Liver (tissue), 9 donors: Measurements from ENCODE around the gene TFDP1. TPM values are rescaled to one million over a fixed set of nuclear protein-coding genes. Genes with fewer than 3 reads are reported as not detected.

ENCODE experiments used
- DNase-seq: peaks from one replicate; pipeline ENCODE4 v3.0.0-alpha.2; 2017; ENCODE audit warnings: low spot score
- H3K27ac ChIP-seq, 2 donors: one replicate each; pipeline ENCODE4 v1.7.0; 2013; ENCODE audit warnings: inconsistent platforms in 2 of 2, low read length in 2 of 2, control low read depth in 1 of 2, low read depth in 1 of 2, mild to moderate bottlenecking in 1 of 2
- H3K27me3 ChIP-seq, 4 donors: one replicate each; pipeline versions ENCODE4 v1.6.1 to v1.7.0; 2013; ENCODE audit warnings: low read length in 3 of 4, inconsistent platforms in 1 of 4, mild to moderate bottlenecking in 1 of 4, moderate library complexity in 1 of 4; ENCODE audit not compliant: control insufficient read depth in 4 of 4, insufficient read depth in 4 of 4
- H3K36me3 ChIP-seq, 4 donors: one replicate each; pipeline versions ENCODE4 v1.6.1 to v1.7.0; 2013; ENCODE audit warnings: low read length in 3 of 4, mild to moderate bottlenecking in 3 of 4, low read depth in 1 of 4, moderate library complexity in 1 of 4; ENCODE audit not compliant: control insufficient read depth in 4 of 4, insufficient read depth in 3 of 4
- H3K4me1 ChIP-seq, 4 donors: one replicate each; pipeline versions ENCODE4 v1.6.1 to v1.7.0; 2013; ENCODE audit warnings: low read length in 3 of 4, mild to moderate bottlenecking in 3 of 4, moderate library complexity in 1 of 4; ENCODE audit not compliant: control insufficient read depth in 4 of 4, insufficient read depth in 4 of 4
- H3K4me3 ChIP-seq, 3 donors: one replicate each; pipeline versions ENCODE4 v1.6.1 to v1.7.0; 2013; ENCODE audit warnings: low read length in 3 of 3, control low read depth in 1 of 3, low read depth in 1 of 3, mild to moderate bottlenecking in 1 of 3
- H3K9ac ChIP-seq, 2 donors: one replicate each; pipeline ENCODE4 v1.7.0; 2013; ENCODE audit warnings: low read length in 2 of 2, mild to moderate bottlenecking in 2 of 2, moderate library complexity in 2 of 2, control low read depth in 1 of 2, low read depth in 1 of 2
- H3K9me3 ChIP-seq, 4 donors: one replicate each; pipeline versions ENCODE4 v1.6.1 to v1.7.0; 2013; ENCODE audit warnings: low read length in 3 of 4; ENCODE audit not compliant: control insufficient read depth in 4 of 4
- ATF3 ChIP-seq: IDR thresholded peaks from 2 replicates; pipeline ENCODE4 v1.6.1; 2016; ENCODE audit warnings: antibody characterized with exemption
- CTCF ChIP-seq: fragments of 150-350 bp; IDR thresholded peaks from 2 replicates; pipeline ENCODE4 v1.5.1; 2017; ENCODE audit warnings: improper control_type of control experiment, low read depth, low read length; ENCODE audit not compliant: missing input control
- EGR1 ChIP-seq, 2 donors: IDR thresholded peaks; 2 replicates each; pipeline ENCODE4 v1.6.1; 2016 to 2018; ENCODE audit warnings: antibody characterized with exemption in 2 of 2, low read depth in 2 of 2
- FOXA1 ChIP-seq: IDR thresholded peaks from 2 replicates; pipeline ENCODE4 v1.6.1; 2016; ENCODE audit warnings: antibody characterized with exemption
- FOXA2 ChIP-seq: IDR thresholded peaks from 2 replicates; pipeline ENCODE4 v1.6.1; 2016; ENCODE audit warnings: antibody characterized with exemption
- GABPA ChIP-seq, 2 donors: IDR thresholded peaks in 1 of 2; conservative IDR thresholded peaks in 1 of 2; 2 replicates each; pipeline ENCODE4 v1.6.1; 2016; ENCODE audit warnings: antibody characterized with exemption in 2 of 2, mild to moderate bottlenecking in 1 of 2, moderate library complexity in 1 of 2
- HNF4A ChIP-seq, 2 donors: conservative IDR thresholded peaks; 2 replicates each; pipeline ENCODE4 v1.6.1; 2016; ENCODE audit warnings: antibody characterized with exemption in 2 of 2, mild to moderate bottlenecking in 2 of 2
- HNF4G ChIP-seq: IDR thresholded peaks from 2 replicates; pipeline ENCODE4 v1.6.1; 2016; ENCODE audit warnings: antibody characterized with exemption
- MAX ChIP-seq: IDR thresholded peaks from 2 replicates; pipeline ENCODE4 v1.6.1; 2016; ENCODE audit warnings: antibody characterized with exemption
- NR2F2 ChIP-seq: IDR thresholded peaks from 2 replicates; pipeline ENCODE4 v1.6.1; 2016; ENCODE audit warnings: antibody characterized with exemption
- RAD21 ChIP-seq, 2 donors: IDR thresholded peaks; 2 replicates each; pipeline ENCODE4 v1.6.1; 2016; ENCODE audit warnings: antibody characterized with exemption in 2 of 2, mild to moderate bottlenecking in 2 of 2
- REST ChIP-seq: IDR thresholded peaks from 2 replicates; pipeline ENCODE4 v1.6.1; 2016; ENCODE audit warnings: antibody characterized with exemption, mild to moderate bottlenecking
- RXRA ChIP-seq, 2 donors: IDR thresholded peaks; 2 replicates each; pipeline ENCODE4 v1.6.1; 2017 to 2018; ENCODE audit warnings: antibody characterized with exemption in 2 of 2, mild to moderate bottlenecking in 1 of 2
- SP1 ChIP-seq: IDR thresholded peaks from 2 replicates; pipeline ENCODE4 v1.6.1; 2018; ENCODE audit warnings: antibody characterized with exemption, mild to moderate bottlenecking
- TAF1 ChIP-seq: conservative IDR thresholded peaks from 2 replicates; pipeline ENCODE4 v1.6.1; 2016; ENCODE audit warnings: antibody characterized with exemption, mild to moderate bottlenecking
- YY1 ChIP-seq: IDR thresholded peaks from 2 replicates; pipeline ENCODE4 v1.6.1; 2016; ENCODE audit warnings: antibody characterized with exemption, mild to moderate bottlenecking
- ZBTB33 ChIP-seq: IDR thresholded peaks from 2 replicates; pipeline ENCODE4 v1.6.1; 2016; ENCODE audit warnings: antibody characterized with exemption
- WGBS: extraction: QIAGEN DNeasy Blood & Tissue Kit; methylation state at CpG from one replicate; pipeline ENCODE4 v1.1.7; 2013; 5-methylcytosine and 5-hydroxymethylcytosine counted together
- polyA plus RNA-seq, 2 donors: library from polyadenylated mRNA; stranded (reverse) in 1 of 2; unstranded in 1 of 2; fragments of 200-250 nt in 1 of 2; fragments of >200 nt in 1 of 2; fragmentation: Nextera tagmentation in 1 of 2; extraction: Ambion mirVana in 1 of 2; gene quantifications; one replicate each; pipeline versions ENCODE4 v1.2.1 to v1.2.3, GENCODE V29; 2013 to 2015
- total RNA-seq, 2 donors: library from RNA; depleted of rRNA; stranded (reverse); fragments of >200 nt; gene quantifications; one replicate each; pipeline ENCODE4 v1.2.3, GENCODE V29; 2014
- donor health status: healthy.
- donor health status: healthy.
- donor health status: healthy.
- donor health status: healthy.
- donor health status: healthy.

TFDP1 gene
- total and polyA plus RNA-seq, 4 donors = 9.9 to 140 (median 17.8) TPM

- DNase-seq = no peak
- 84% methylated on average over 6 of the region's 6 CpGs for WGBS
These were observed 2.7 kb upstream of the TFDP1 start for GRCh38 chr13:113581871-113582270.

More at GRCh38 chr13:113581871-113582270, 2.7 kb upstream of the TFDP1 start:
- Histone ChIP-seq H3K27ac (no peak overlapping the region), H3K9ac (no peak overlapping the region), H3K9me3 (peaks cover 0 to 2% (median 0%) of the 10 kb centered on the region in 4 donors), H3K36me3 (peaks cover 0 to 5% (median 0%) of the 10 kb centered on the region in 4 donors), H3K4me3 (no peak overlapping the region), H3K27me3 (no peaks in the 10 kb centered on the region), H3K4me1 (peaks cover 2 to 13% (median 8%) of the 10 kb centered on the region in 4 donors)
- TF ChIP-seq ZBTB33 (no peak), MAX (no peak), REST (no peak), RAD21 (IDR thresholded peaks at IDR 0.05) (no peak), HNF4G (no peak), TAF1 (no peak), NR2F2 (no peak), CTCF (no peak), HNF4A (conservative IDR thresholded peaks at IDR 0.05) (no peak), GABPA (IDR thresholded peaks at IDR 0.05 in 1 of 2, conservative IDR thresholded peaks at IDR 0.05 in 1 of 2) (no peak), YY1 (no peak), FOXA2 (no peak), FOXA1 (no peak), RXRA (IDR thresholded peaks at IDR 0.05) (no peak), ATF3 (no peak), EGR1 (IDR thresholded peaks at IDR 0.05; ENCODE audit: low read depth in 2 of 2) (no peak), SP1 (no peak)
